ENCODE measurements around the gene CIB2.

DNA sequence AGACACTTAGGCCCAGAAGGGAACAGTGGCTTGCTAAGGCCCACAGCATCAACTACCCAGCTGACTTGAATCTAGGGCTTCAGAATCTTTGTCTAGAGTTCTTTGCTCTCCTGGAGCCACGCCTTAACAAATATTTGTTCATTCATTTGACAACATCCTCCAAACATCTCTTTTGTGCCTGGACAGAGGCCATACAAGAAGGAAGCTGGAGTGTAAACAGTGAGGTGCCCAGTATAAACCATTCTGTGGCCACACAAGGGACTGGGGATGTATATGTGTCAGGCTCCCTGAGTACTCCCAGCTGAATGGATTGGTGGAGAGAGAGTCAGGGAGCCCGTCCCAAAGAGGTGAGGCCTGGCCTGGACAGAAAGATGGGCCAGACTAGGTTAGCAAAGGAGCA lies 3.4 kb downstream of the CIB2 start:
- TF ChIP-seq, protein P1, sequence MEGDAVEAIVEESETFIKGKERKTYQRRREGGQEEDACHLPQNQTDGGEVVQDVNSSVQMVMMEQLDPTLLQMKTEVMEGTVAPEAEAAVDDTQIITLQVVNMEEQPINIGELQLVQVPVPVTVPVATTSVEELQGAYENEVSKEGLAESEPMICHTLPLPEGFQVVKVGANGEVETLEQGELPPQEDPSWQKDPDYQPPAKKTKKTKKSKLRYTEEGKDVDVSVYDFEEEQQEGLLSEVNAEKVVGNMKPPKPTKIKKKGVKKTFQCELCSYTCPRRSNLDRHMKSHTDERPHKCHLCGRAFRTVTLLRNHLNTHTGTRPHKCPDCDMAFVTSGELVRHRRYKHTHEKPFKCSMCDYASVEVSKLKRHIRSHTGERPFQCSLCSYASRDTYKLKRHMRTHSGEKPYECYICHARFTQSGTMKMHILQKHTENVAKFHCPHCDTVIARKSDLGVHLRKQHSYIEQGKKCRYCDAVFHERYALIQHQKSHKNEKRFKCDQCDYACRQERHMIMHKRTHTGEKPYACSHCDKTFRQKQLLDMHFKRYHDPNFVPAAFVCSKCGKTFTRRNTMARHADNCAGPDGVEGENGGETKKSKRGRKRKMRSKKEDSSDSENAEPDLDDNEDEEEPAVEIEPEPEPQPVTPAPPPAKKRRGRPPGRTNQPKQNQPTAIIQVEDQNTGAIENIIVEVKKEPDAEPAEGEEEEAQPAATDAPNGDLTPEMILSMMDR (IDR thresholded peaks at IDR 0.05) = no peak
- TF ChIP-seq POLR2AphosphoS5 (IDR thresholded peaks at IDR 0.05) (no peak), POLR2A (IDR thresholded peaks at IDR 0.05) (no peak), EP300 (IDR thresholded peaks at IDR 0.05; ENCODE audit: low read depth) (no peak)

All from transverse colon (tissue), 4 donors.